A204.1 (cell line): Measurements from ENCODE around the gene TEKTIP1.
"Not testable (repeated sequence)": the region's sequence is repeated elsewhere in the genome, so short reads cannot be mapped to it uniquely, and the experiment has no call there.

Experiments used
- FAIRE-seq: peaks from 2 replicates; lab custom pipeline; 2012; peaks lifted over from hg19 to GRCh38; lab: Jason Lieb, UNC

The TEKTIP1 gene

DNA sequence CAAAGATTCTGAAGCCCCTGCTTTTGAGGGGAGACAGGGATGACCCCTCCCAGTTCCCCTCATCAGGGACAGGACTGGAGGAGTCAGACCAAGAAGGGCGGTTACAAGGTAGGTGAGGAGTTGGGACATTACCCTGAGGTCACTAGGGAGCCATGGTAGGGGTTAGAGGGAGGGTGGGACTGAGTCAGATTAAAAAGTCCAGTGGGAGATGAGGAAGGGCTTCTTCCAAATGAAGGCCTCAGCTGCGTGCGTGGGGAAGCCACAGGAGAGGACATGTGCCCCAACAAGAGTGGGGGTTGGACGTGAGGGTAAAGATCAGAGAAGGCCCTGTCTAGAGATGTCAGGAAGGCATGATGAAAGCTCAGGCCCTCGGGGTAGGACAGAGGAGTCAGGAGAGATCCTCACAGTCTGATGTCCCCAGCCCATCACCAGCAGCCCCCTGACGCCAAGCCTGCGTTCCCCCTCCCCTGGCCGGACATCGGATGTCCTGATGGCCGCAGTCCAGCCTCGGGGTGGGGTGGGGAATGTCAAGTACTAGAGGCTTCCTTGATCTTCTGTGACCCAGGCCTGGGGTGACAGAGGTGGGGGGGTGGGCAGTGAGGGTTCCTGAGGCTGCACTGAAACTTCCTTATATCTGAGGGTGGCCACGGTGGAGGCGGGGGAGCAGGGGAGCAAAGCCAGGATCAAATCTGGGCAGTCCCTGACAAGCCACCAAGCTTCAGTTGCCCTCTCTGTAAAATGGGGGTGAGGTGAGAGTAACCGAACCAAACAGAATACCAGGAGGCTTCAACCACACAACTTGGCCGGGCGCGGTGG is 24.9 kb downstream of the TEKTIP1 start:
- no peak for FAIRE-seq

GRCh38 chr19:3565139-3565538 is 26.2 kb downstream of the TEKTIP1 start:
- no peak for FAIRE-seq

GRCh38 chr19:3570042-3570441 is 31.1 kb downstream of the TEKTIP1 start:
- not testable (repeated sequence) for FAIRE-seq

GRCh38 chr19:3570606-3571011 is 31.6 kb downstream of the TEKTIP1 start:
- peak; percentile 64 for FAIRE-seq

GRCh38 chr19:3572132-3572854 is 33.3 kb downstream of the TEKTIP1 start:
- FAIRE-seq: peak; percentile 98

DNA sequence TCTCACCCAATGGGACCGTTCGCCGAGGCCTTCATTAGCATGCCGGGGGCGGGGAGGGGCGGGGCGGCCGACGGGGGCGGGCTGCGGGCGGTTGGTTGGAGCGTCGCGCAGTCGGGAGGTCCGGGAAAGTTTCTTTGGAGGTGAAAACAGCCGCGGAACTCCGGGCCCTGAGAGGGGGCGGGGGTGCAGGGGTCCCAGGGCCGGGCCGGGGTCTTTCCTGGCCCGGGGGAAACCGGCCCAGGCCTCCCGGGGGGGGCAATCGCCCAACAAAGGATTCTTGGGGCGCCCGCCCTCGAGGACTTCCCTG is 33.8 kb downstream of the TEKTIP1 start, which contains the start of gene HMG20B:
HMG20B (plus strand) TSS at position 90 of the 307 bp plus-strand sequence. CDS start 366 bp downstream, outside the sequence.
- FAIRE-seq: no peak

DNA sequence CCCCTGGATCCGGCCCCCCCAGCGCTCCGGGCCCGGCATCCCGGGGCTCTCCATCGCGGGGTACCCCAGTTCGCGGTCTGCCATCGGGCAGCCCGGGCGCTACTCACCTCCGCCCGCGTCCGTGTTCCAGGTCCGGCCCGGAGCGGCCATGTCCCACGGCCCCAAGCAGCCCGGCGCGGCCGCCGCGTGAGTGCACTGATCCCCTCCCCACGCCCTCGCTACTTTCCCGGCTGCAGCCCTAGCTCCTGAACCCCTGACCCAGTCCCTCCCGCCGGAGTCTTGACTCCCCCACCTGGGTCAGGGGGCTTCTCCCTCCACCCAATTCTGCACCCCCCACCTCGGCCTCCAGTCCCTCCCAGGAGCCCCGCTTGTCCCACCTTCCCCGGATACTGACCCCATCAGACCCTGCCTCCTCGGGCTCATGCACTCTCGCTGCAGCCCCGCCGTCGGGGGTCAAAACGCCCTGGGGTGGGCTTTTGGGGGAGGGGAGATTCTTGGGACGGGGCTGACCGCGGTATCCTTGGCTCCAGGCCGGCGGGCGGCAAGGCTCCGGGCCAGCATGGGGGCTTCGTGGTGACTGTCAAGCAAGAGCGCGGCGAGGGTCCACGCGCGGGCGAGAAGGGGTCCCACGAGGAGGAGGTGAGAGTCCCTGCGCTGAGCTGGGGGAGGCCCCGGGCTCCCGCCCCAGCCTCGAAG is 34.3 kb downstream of the TEKTIP1 start:
- no peak for FAIRE-seq

DNA sequence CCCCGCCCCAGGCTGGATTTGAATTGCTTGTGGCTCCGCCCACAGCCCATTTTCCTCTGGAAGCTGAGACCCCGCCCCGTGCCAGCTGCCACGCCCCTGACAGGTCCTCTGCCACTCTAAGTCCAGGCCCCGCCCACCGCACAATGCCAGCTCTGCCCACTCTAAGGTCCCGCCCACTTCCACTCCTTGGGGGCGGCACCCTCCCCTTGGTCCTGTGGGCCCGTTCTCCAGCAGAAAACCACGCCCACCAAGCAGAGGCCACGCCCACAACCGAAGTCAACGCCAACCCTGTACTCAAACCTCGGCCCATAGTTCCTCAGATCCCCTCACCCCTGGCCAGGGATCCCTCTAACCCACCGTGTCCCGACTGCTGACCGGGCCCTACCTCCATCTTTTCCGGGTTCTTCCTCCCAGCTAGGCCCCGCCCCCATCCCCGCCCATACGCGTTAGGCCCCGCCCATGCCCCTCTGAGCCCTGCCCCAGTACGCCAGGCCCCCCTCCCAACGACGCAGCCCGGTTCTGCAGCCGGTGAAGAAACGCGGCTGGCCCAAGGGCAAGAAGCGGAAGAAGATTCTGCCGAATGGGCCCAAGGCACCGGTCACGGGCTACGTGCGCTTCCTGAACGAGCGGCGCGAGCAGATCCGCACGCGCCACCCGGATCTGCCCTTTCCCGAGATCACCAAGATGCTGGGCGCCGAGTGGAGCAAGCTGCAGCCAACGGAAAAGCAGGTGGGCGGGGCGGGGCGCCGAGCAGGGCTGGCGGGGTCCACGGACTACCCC is 35.1 kb downstream of the TEKTIP1 start:
- FAIRE-seq: peak; percentile 94

DNA sequence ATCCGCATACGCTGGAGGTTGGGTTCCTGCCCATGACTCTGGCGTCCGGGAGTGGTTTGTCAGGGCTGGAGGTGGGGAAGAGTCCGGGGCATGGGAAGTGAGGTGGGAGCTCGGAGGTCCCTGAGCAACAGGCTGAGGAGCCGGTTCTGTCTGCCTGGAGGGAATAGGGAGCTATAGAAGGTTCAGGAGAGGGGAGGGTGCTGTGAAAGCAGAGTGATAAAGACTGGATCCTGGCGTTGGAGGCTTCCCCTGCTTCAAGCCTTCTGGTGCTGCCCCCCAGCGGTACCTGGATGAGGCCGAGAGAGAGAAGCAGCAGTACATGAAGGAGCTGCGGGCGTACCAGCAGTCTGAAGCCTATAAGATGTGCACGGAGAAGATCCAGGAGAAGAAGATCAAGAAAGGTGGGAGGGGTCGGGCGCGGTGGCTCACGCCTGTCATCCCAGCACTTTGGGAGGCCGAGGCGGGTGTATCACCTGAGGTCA is 36.3 kb downstream of the TEKTIP1 start:
- no peak for FAIRE-seq

GRCh38 chr19:3575949-3576673 is 37.1 kb downstream of the TEKTIP1 start:
- FAIRE-seq: no peak

- FAIRE-seq: no peak
Observed at GRCh38 chr19:3576696-3577443, 37.9 kb downstream of the TEKTIP1 start.

DNA sequence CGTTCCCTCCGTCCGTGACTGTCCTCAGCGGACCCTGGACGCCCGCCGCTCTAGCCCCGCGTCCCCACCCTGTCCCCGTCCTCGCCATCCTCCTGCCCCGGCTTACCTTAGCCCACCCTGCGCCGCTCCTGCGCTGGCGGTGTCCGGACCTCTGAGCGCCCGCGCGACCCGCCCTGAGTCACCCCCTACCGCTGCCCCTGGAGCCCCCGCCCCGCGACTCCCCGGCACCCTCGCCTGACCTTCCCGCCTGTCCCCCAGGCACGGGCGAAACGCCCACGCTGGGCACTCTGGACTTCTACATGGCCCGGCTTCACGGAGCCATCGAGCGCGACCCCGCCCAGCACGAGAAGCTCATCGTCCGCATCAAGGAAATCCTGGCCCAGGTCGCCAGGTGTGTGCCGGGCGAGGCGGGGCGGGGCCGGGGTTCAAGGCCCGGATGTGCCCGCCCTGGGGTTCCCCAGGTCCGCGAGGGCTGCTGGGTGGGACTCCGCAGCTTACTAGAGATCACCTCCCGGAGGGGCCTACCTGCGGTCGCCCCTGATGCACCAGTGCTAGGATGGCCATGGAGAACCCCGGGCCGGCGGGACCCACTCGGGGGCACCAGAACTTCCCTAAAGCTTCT is 38.9 kb downstream of the TEKTIP1 start:
- FAIRE-seq: no peak

DNA sequence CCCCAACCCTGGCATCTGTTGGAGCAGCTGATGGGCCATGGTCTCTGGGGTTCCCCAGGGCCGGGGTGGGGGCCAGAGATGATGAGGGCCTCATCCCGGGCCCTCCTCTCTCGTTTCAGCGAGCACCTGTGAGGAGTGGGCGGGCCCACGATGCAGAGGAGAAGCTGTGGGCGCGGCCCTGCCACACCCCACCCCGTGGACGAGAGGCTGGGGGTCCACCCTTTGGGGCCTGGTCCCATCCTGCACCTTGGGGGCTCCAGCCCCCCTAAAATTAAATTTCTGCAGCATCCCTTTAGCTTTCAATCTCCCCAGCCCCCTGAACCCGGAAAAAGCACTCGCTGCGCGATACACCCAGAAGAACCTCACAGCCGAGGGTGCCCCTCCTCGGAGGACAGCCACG is 39.4 kb downstream of the TEKTIP1 start:
- no peak for FAIRE-seq

- FAIRE-seq: no peak
Observed at GRCh38 chr19:3580156-3580934, 41.4 kb downstream of the TEKTIP1 start.

DNA sequence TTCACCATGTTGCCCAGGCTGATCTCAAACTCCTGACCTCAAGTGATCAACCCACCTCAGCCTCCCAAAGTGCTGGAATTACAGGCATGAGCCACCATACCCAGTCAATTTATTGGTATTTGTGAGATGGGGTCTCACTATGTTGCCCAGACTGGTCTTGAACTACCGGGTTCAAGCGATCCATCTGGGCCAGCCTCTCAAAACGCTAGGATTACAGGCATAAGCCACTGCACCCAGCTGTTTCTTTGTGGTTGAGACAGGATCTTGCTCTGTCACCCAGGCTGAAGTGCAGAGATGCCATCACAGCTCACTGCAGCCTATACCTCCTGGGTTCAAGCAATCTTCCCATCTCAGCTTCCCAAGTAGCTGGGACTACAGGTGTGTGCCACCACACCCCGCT is 42.8 kb downstream of the TEKTIP1 start:
- not testable (repeated sequence) for FAIRE-seq

DNA sequence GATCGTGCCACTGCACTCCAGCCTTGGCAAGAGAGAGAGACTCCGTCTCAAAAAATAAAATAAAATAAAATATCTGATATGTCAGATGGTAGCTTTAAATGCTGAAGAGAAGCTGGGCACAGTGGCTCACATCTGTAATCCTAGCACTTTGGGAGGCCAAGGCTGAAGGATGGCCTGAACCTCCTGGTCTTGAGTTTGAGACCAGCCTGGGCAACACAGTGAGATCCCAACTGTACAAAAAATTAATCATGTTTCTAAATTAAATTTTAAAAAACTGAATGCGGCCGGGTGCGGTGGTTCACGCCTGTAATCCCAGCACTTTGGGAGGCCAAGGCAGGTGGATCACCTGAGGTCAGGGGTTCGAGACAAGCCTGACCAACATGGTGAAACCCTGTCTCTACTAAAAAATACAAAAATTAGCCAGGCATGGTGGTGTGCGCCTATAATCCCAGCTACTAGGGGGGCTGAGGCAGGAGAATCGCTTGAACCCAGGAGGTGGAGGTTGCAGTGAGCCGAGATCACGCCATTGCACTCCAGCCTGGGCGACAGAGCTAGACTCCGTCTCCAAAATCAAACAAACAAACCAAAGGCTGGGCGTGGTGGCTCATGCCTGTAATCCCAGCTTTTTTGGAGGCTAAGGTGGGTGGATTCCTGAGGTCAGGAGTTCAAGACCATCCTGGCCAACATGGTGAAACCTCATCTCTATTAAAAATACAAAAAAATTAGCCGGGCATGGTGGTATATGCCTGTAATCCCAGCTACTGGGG is 45.2 kb downstream of the TEKTIP1 start:
- FAIRE-seq: not testable (repeated sequence)

GRCh38 chr19:3585301-3586126 is 46.5 kb downstream of the TEKTIP1 start, which contains the start of gene GIPC3:
Gene GIPC3, plus strand, starts transcription at chr19:3585478. Its CDS starts 120 bp downstream, at chr19:3585598.
- FAIRE-seq: no peak
